ENCODE results near the gene SCRT2. TPM values are rescaled to one million over a fixed set of nuclear protein-coding genes. Genes with fewer than 3 reads are reported as not detected.

The SCRT2 gene
- polyA plus RNA-seq, 3 donors from 2014 or later = not detected

- DNase-seq = no peak
- H3K9me3 Mint-ChIP-seq = no peaks in the 10 kb centered on the region
- no peaks in the 10 kb centered on the region for H3K36me3 Mint-ChIP-seq
- H3K27ac Mint-ChIP-seq = no peak overlapping the region
- H3K4me3 Mint-ChIP-seq = no peak overlapping the region
- H3K27me3 Mint-ChIP-seq (ENCODE audit: low read depth in 3 of 3) = peaks cover 14 to 29% (median 28%) of the 10 kb centered on the region in 3 donors
- H3K4me1 Mint-ChIP-seq = no peaks in the 10 kb centered on the region
These were observed 13.1 kb downstream of the SCRT2 start for GRCh38 chr20:662277-663192.

- Mint-ChIP-seq H3K36me3 (no peaks in the 10 kb centered on the region), H3K9me3 (no peaks in the 10 kb centered on the region), H3K27ac (no peak overlapping the region), H3K4me3 (no peak overlapping the region), H3K27me3 (ENCODE audit: low read depth in 3 of 3) (peaks cover 16 to 26% (median 26%) of the 10 kb centered on the region in 3 donors), H3K4me1 (no peaks in the 10 kb centered on the region)
- no peak for DNase-seq
These were observed 13.9 kb downstream of the SCRT2 start for GRCh38 chr20:661474-662270.

GRCh38 chr20:658731-659291, 16.8 kb downstream of the SCRT2 start:
- no peak for DNase-seq
- peaks cover 12 to 24% (median 20%) of the 10 kb centered on the region in 3 donors for H3K27me3 Mint-ChIP-seq (ENCODE audit: low read depth in 3 of 3)
- no peak overlapping the region for H3K27ac Mint-ChIP-seq
- peaks cover 7 to 14% of the 10 kb centered on the region in 2 donors for H3K4me1 Mint-ChIP-seq
- H3K9me3 Mint-ChIP-seq = no peaks in the 10 kb centered on the region
- H3K4me3 Mint-ChIP-seq = no peak overlapping the region
- H3K36me3 Mint-ChIP-seq = no peaks in the 10 kb centered on the region

- DNase-seq = no peak
- Mint-ChIP-seq H3K27ac (no peak overlapping the region), H3K27me3 (ENCODE audit: low read depth in 3 of 3) (peaks cover 12 to 27% (median 19%) of the 10 kb centered on the region in 3 donors), H3K9me3 (no peaks in the 10 kb centered on the region), H3K4me1 (peaks cover 11 to 19% of the 10 kb centered on the region in 2 donors), H3K4me3 (no peak overlapping the region), H3K36me3 (no peaks in the 10 kb centered on the region)
These were observed 17.4 kb downstream of the SCRT2 start for GRCh38 chr20:658202-658601.

- Mint-ChIP-seq H3K4me3 (peak overlapping the region in 1 of 5 donors; percentile 68), H3K27me3 (ENCODE audit: low read depth in 3 of 3) (peaks cover 6 to 16% (median 11%) of the 10 kb centered on the region in 3 donors), H3K27ac (peak overlapping the region in 1 of 6 donors; percentile 2), H3K4me1 (peaks cover 27 to 37% of the 10 kb centered on the region in 2 donors), H3K36me3 (no peaks in the 10 kb centered on the region), H3K9me3 (no peaks in the 10 kb centered on the region)
- no peak for DNase-seq
These were observed 19.6 kb downstream of the SCRT2 start for GRCh38 chr20:655726-656624.

GRCh38 chr20:654417-654750, 21.2 kb downstream of the SCRT2 start:
- no peaks in the 10 kb centered on the region for H3K9me3 Mint-ChIP-seq
- no peak for DNase-seq
- no peaks in the 10 kb centered on the region for H3K36me3 Mint-ChIP-seq
- H3K27ac Mint-ChIP-seq = peak overlapping the region in 5 of 6 donors; percentile 77 to 86 (median 83)
- H3K27me3 Mint-ChIP-seq (ENCODE audit: low read depth in 3 of 3) = peaks cover 4 to 12% (median 6%) of the 10 kb centered on the region in 3 donors
- H3K4me3 Mint-ChIP-seq = peak overlapping the region; percentile 85 to 92 (median 86)
- H3K4me1 Mint-ChIP-seq = peaks cover 30 to 50% of the 10 kb centered on the region in 2 donors

GRCh38 chr20:653590-654416, 21.8 kb downstream of the SCRT2 start:
- H3K4me1 Mint-ChIP-seq = peaks cover 30 to 51% of the 10 kb centered on the region in 2 donors

GRCh38 chr20:653110-653589, 22.5 kb downstream of the SCRT2 start, which contains the start of gene SRXN1:
SRXN1 (minus strand) TSS chr20:653200; CDS start chr20:653185, 15 bp downstream.
- no peaks in the 10 kb centered on the region for H3K9me3 Mint-ChIP-seq
- peaks cover 5 to 9% (median 8%) of the 10 kb centered on the region in 3 donors for H3K36me3 Mint-ChIP-seq
- H3K4me1 Mint-ChIP-seq = peaks cover 30 to 51% of the 10 kb centered on the region in 2 donors
- DNase-seq = peak; percentile 81 to 86 (median 83)
- peaks cover 3 to 9% (median 4%) of the 10 kb centered on the region in 3 donors for H3K27me3 Mint-ChIP-seq (ENCODE audit: low read depth in 3 of 3)
- peak within 1 kb of the TSS; percentile 85 to 92 (median 86) for H3K4me3 Mint-ChIP-seq
- H3K27ac Mint-ChIP-seq = peak within 1 kb of the TSS; percentile 78 to 92 (median 86)

More at GRCh38 chr20:653590-654416, 21.8 kb downstream of the SCRT2 start:
- Mint-ChIP-seq H3K36me3 (peaks cover 4 to 5% (median 4%) of the 10 kb centered on the region in 3 donors), H3K27ac (peak overlapping the region; percentile 77 to 86 (median 82)), H3K27me3 (ENCODE audit: low read depth in 3 of 3) (peaks cover 4 to 9% (median 5%) of the 10 kb centered on the region in 3 donors), H3K4me3 (peak overlapping the region; percentile 85 to 92 (median 86)), H3K9me3 (no peaks in the 10 kb centered on the region)
- no peak for DNase-seq

- Mint-ChIP-seq H3K4me3 (peak overlapping the region; percentile 80 to 91 (median 83)), H3K27ac (peak overlapping the region; percentile 64 to 92 (median 84)), H3K9me3 (no peaks in the 10 kb centered on the region), H3K27me3 (ENCODE audit: low read depth in 3 of 3) (peaks cover 3 to 5% (median 4%) of the 10 kb centered on the region in 3 donors), H3K4me1 (peaks cover 30 to 51% of the 10 kb centered on the region in 2 donors), H3K36me3 (peaks cover 5 to 13% (median 13%) of the 10 kb centered on the region in 3 donors)
- DNase-seq = no peak
These were observed 22.9 kb downstream of the SCRT2 start for GRCh38 chr20:652615-653109.

GRCh38 chr20:651713-652614, 23.6 kb downstream of the SCRT2 start:
- no peaks in the 10 kb centered on the region for H3K9me3 Mint-ChIP-seq
- peaks cover 5 to 15% (median 13%) of the 10 kb centered on the region in 3 donors for H3K36me3 Mint-ChIP-seq
- no peak for DNase-seq
- peak overlapping the region; percentile 80 to 91 (median 83) for H3K4me3 Mint-ChIP-seq
- peak overlapping the region; percentile 64 to 92 (median 84) for H3K27ac Mint-ChIP-seq
- peaks cover 3 to 4% (median 4%) of the 10 kb centered on the region in 3 donors for H3K27me3 Mint-ChIP-seq (ENCODE audit: low read depth in 3 of 3)
- peaks cover 30 to 51% of the 10 kb centered on the region in 2 donors for H3K4me1 Mint-ChIP-seq

GRCh38 chr20:650954-651353, 24.6 kb downstream of the SCRT2 start:
- Mint-ChIP-seq H3K9me3 (no peaks in the 10 kb centered on the region), H3K27me3 (ENCODE audit: low read depth in 3 of 3) (peaks cover 3 to 4% (median 4%) of the 10 kb centered on the region in 3 donors), H3K4me3 (peak overlapping the region in 4 of 5 donors; percentile 54 to 91 (median 84)), H3K4me1 (peaks cover 30 to 51% of the 10 kb centered on the region in 2 donors), H3K36me3 (peaks cover 5 to 15% (median 13%) of the 10 kb centered on the region in 3 donors), H3K27ac (peak overlapping the region in 4 of 6 donors; percentile 23 to 89 (median 58))
- no peak for DNase-seq

All from immature natural killer cell (primary cell).